HG03558 (cell line): ENCODE data around the gene STAP2.

ENCODE experiments used
- ATAC-seq: cut with Tn5 transposase; IDR thresholded peaks from one replicate; pipeline ENCODE4 v1.9.1; 2021; ENCODE audit warnings: moderate number of reproducible peaks; ENCODE audit not compliant: unreplicated experiment; ENCODE audit errors: extremely low read depth

The STAP2 gene

GRCh38 chr19:4338441-4339355, at the start of gene STAP2:
TSS of gene STAP2 (minus strand) at chr19:4338827. CDS start at chr19:4338753, 74 bp downstream.
- no peak for ATAC-seq

- no peak for ATAC-seq
Measured at GRCh38 chr19:4386041-4386782, 47.6 kb upstream of the STAP2 start.

- ATAC-seq = no peak
Measured at GRCh38 chr19:4385291-4386040, 46.8 kb upstream of the STAP2 start.

DNA sequence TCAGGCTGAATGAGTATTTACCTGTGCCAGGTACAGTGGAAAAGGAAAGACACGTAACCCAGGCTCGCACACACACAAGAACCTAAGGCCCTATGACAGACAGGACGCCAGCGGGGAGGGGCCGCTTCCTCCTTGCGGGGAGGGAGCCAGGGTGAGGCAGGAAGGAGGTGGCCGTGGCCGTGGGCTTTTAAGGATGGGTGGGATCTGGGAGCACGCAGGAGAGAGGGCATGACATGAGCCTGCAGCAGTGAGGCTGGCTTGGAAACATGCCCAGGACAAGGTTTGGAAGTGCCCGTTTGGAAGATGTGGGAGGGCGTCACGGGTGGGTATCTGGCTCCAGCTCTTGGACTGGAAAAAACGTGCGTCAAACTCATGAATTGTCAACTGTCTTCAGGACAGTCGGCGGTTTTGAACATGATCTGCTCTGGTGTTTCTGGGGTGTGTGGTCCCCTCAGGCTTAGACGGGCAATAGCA, 41.7 kb upstream of the STAP2 start:
- no peak for ATAC-seq

DNA sequence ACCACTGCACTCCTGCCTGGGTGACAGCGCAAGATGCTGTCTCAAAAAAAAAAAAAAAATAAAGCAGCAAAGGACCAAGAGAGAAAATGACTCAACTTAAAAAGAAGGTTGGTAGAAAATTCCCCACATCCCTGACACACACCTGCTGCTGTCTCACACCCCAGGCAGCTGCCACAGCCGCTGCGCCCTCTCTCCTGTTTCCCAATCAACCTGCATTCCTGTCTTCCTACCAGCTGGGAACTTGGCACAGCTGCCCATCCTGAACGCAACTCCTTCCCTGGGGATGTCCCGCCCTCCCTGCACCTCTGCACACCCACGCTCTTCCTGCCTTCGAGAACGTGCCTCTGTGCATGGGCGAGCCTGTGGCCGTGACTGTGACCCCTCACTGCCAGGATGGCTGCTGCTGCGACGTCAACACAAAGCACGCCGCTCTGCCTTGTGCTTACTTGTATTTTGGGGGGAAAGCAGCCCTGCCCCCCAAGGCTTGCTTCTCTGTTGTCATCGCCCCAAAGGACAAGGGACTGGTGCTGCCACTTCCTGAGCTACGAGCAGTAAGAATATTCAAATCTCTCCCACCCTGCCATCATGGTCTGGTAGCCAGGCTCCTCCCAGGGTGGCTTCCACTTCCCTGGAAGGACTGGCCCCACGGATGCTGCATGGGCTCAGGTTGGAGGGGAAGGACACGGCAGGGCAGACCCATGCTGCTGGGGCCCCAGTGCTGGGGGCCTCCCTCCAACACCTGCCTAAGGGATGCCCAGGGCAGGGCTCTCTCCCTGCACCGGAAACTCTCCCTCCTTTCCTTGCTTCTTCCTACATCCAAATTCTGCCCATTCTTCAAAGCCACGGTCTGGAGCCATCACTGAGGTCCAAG, 41.0 kb upstream of the STAP2 start:
- no peak for ATAC-seq

GRCh38 chr19:4378886-4379285, 40.3 kb upstream of the STAP2 start:
- ATAC-seq = no peak

DNA sequence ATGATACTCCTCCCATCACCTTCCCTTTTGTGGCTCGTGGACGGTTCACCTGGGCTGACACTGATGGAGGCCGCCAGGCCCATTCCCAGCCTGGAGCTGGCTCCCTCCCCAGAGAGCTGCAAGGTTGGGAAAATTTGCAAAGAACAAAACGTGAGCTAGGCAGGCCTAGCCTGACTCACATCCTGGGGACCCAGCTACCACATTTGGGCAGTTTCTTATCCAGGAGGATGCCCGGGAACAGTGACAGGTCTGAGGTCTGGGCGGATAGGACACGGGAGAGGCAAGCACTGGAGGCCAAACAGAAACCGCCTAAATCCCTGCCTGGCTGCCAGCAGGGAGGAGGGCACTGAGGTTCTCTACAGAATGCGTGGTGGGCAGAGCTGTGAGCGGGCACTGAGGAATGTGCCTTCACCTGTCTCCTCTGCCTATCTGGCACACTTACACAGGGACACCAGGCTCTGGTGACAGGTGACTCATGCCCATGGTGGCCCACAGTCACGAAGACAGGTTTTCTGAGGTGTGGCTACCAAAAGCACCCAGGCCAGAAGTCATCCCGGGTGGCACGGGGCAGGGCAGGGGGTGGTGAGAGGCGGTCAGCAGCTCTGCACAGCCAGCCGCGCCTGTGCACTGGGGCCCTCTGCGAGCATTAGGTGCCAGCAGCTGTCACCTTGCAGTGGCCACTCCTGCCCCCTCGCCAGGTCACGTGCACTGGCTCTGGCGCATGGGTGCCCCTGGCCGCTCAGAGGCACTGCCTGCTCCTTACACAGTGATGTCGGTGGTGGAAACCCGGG, 38.6 kb upstream of the STAP2 start:
- ATAC-seq = no peak

GRCh38 chr19:4376671-4376990, 38.0 kb upstream of the STAP2 start:
- ATAC-seq = no peak

- no peak for ATAC-seq
Measured at GRCh38 chr19:4376028-4376670, 37.5 kb upstream of the STAP2 start.

DNA sequence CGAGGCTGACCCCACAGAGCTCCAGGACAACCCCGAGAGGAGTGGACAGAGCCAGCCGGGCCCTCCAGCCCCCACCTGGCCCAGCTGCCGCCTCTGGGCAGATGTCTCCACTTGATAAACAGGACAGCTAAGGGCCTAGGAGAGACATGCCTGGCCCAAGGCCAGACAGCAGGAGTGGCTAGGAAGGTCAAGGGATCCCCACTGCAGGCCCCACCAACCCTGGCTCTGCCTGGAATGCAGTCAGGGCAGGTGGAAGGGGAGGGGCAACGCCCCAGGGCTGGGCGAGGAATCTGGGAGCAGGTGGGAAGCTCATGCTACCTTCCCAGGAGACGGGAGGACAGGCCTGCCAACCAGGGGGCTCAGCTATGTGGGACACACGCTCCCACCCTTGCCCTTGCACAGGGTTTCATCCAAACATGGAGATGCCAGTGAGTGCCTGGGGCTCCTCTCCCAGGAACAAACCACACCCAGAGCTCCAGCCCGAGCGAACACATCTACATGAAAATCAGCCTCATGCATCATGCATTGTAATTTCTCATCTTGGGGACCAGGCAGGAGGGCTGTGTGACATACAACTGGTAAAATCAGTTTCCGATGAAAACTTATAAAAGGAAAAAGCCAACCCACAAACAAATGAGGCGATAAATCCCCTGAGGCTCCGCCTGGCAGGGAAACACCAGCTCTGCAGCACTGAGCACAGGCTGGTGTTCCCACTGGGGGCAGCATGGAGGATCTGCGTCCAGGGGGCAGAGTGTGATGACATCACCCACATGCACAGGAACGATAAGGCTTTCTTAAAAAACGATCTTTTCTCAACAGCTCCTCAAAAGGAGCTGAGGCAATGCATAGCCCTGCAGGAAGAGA, 36.8 kb upstream of the STAP2 start:
- no peak for ATAC-seq

- ATAC-seq = no peak
Measured at GRCh38 chr19:4374498-4375163, 36.0 kb upstream of the STAP2 start.

GRCh38 chr19:4373601-4374497, 35.2 kb upstream of the STAP2 start:
- ATAC-seq = no peak

DNA sequence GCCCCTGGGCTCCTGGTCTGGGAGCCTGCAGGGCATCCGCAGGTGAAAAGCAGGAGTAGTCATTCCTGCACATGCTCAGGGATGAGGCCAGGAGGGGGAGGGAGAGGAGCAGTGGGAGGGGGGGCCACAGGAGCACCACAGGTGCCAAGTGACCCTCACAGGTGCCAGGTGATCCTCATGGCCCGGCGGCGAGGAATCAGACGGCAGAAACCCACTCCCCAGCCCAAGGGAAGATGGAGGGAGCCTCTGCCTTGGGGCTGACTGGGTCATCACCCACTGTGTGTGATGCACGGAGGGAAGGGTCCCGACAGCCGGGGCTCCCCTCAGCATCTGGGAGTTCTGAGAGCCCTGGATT, 34.4 kb upstream of the STAP2 start:
- ATAC-seq = no peak

- no peak for ATAC-seq
Measured at GRCh38 chr19:4372165-4373012, 33.8 kb upstream of the STAP2 start.
